Suprapubic skin (tissue), 4 donors: Measurements from ENCODE around the gene SMIM14.

Experiments
- EP300 ChIP-seq: sonication (generic); formaldehyde crosslinking; IDR thresholded peaks from one replicate; pipeline ENCODE4 v1.6.1; 2017; ENCODE audit warnings: antibody characterized with exemption
- POLR2A ChIP-seq, 2 donors: fragments of 450-650 bp; IDR thresholded peaks; one replicate each; pipeline ENCODE4 v1.6.1; 2017; ENCODE audit warnings: antibody characterized with exemption in 2 of 2, mild to moderate bottlenecking in 2 of 2, moderate library complexity in 2 of 2
- POLR2AphosphoS5 ChIP-seq, 3 donors: sonication (generic); formaldehyde crosslinking; IDR thresholded peaks; one replicate each; pipeline ENCODE4 v1.6.1; 2017; ENCODE audit warnings: antibody characterized with exemption in 3 of 3
- TF ChIP-seq, protein P1 (sequence below), 2 donors: fragments of 200-600 bp in 1 of 2; fragments of 450-650 bp in 1 of 2; sonication (generic) in 1 of 2; IDR thresholded peaks; one replicate each; pipeline ENCODE4 v1.5.1; 2016 to 2019; ENCODE audit warnings: antibody characterized with exemption in 2 of 2, mild to moderate bottlenecking in 1 of 2, moderate library complexity in 1 of 2

- TF ChIP-seq, protein P1, sequence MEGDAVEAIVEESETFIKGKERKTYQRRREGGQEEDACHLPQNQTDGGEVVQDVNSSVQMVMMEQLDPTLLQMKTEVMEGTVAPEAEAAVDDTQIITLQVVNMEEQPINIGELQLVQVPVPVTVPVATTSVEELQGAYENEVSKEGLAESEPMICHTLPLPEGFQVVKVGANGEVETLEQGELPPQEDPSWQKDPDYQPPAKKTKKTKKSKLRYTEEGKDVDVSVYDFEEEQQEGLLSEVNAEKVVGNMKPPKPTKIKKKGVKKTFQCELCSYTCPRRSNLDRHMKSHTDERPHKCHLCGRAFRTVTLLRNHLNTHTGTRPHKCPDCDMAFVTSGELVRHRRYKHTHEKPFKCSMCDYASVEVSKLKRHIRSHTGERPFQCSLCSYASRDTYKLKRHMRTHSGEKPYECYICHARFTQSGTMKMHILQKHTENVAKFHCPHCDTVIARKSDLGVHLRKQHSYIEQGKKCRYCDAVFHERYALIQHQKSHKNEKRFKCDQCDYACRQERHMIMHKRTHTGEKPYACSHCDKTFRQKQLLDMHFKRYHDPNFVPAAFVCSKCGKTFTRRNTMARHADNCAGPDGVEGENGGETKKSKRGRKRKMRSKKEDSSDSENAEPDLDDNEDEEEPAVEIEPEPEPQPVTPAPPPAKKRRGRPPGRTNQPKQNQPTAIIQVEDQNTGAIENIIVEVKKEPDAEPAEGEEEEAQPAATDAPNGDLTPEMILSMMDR (IDR thresholded peaks at IDR 0.05) = no peak
- no peak for TF ChIP-seq POLR2AphosphoS5 (IDR thresholded peaks at IDR 0.05)
- TF ChIP-seq POLR2A (IDR thresholded peaks at IDR 0.05) = no peak
- no peak for TF ChIP-seq EP300
Measured at GRCh38 chr4:39658756-39659155, 20.1 kb upstream of the SMIM14 start.
